Left kidney (tissue), 2 donors: ENCODE data around the gene TMEM248. TPM values are rescaled to one million over a fixed set of nuclear protein-coding genes. Genes with fewer than 3 reads are reported as not detected.
"Not testable (repeated sequence)": the region's sequence is repeated elsewhere in the genome, so short reads cannot be mapped to it uniquely, and the experiment has no call there.

Source experiments
- DNase-seq: peaks from one replicate; pipeline ENCODE4 v3.0.0-alpha.2; 2013
- polyA plus RNA-seq: library from polyadenylated mRNA; unstranded; fragments of 120-200 nt; gene quantifications from one replicate; pipeline ENCODE4 v1.2.1, GENCODE V29; 2013; ENCODE audit not compliant: insufficient read length

The TMEM248 gene
- polyA plus RNA-seq, 1 donor, result 83.9 TPM

DNA sequence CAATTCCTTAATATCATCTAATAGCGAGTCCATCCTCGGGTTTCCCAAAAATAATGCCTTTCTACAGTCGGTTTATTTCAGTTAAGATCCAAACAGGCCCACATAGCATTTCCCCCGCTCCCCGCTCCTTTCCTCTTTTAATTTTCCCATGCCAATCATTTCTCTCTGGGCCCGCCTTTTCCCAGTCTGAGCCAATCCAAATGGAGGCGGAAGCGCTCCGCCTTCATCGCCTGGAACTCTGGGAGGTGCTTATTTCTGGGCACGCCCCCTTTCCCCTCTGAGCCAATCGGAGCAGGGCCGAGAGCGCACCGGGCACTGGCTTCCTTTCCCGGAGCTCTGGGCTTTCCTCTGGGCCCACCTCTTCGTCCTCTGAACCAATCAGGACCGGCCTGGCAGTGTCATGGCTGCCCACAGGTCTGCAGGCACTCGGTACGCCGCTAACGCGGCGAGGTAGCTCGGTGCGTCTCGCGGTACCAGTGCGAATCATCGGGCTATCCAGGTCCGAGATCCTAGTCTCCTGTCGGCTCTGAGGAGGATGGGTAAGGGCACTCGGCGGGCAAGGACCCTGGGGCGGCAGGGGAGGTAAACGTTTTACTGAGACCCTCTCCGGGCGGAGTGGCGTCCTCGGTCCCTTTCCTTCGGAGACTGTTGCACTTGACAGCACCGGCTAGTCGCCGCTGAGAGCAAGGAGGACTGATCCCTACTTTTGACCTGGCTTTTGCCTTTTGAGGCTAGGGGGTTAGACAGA lies 75.6 kb downstream of the TMEM248 start, which contains the start of gene TYW1:
TYW1 (plus strand) TSS at position 390 of the 748 bp plus-strand sequence; CDS start at position 536, 146 bp downstream.
- DNase-seq, result peak; percentile 97

DNA sequence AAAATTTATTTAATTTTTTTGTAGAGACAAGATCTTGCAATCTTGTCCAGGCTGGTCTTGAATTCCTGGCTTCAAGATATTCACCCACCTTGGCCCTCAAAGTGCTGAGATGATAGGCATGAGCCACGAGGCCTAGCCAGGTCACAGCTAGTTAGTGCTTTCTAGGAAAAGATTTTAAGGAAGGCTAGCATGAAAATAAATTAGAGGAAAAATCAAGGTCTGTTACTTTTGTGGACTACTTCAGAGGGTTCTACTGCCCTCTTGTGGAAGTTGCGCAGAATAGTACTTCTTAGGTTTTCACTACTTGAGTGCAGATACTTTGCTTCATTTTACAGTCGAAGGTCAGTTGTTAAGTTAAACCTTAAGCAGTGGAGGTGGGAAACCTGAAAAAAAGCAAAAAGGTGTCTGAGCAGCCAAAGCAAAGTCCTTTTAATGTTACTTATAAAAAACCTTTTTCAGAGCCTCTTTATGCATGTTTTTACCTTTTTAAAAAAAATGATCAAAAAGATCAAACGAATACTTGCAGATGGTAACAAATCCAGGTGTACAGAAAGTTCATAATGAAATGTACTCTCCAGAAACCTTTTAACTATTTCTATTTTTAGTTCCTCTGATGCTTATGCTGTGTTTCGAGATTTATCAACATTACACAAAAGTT lies 79.7 kb downstream of the TMEM248 start:
- DNase-seq, result not testable (repeated sequence)

DNA sequence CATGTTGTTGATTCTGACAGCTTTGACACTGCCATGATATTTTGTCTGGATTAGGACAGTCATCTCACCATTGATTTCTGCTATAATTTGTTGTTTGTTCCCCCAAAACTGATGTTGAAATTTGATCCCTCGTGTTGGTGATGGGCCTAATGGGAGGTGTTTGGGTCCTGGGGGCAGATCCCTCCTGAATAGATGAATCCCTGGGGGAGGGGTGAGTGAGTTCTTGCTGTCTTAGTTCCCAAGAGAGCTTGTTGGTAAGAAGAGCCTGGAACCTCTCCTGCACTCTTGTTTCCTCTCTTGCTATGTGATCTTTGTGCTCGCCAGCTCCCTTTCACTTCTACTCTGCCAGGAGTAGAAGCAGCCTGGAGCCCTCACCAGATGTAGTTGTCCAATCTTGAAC lies 83.1 kb downstream of the TMEM248 start:
- DNase-seq, result not testable (repeated sequence)

DNA sequence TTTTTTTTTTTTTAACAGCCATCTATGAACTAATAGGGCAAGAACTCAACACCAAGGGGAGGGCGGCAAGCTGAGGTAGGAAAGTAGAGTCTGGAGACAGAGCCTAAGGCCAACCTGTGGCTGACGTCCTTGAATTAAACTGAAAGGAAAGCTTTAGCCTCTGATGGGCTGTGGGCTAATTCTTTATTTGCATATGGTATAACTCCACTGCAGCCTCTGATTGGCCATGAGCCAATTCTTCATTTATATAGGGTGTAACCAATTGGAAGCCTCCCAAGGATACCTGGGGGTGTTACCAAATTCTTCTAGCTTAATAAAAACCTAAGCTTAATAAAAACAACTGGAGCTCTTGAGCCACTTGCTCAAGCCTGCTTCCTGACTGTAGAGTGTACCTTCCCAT lies 85.9 kb downstream of the TMEM248 start:
- DNase-seq, result no peak

Other genes with a start within 250 kb of the TMEM248 start
- 38.1 TPM for gene RABGEF1, start 180.5 kb upstream of the TMEM248 start, polyA plus RNA-seq
- 116 TPM for gene SBDS, start 74.4 kb downstream of the TMEM248 start, polyA plus RNA-seq
- gene TYW1, start 75.6 kb downstream of the TMEM248 start, polyA plus RNA-seq, result 26.3 TPM